ENCODE data around the gene TEPSIN.

- TF ChIP-seq CTCF (conservative IDR thresholded peaks at IDR 0.05 in 1 of 2, IDR thresholded peaks at IDR 0.05 in 1 of 2; ENCODE audit: low read depth in 1 of 2, low read length in 2 of 2) (no peak), EZH2 (IDR thresholded peaks at IDR 0.05; ENCODE audit: low read length, missing control alignments) (no peak)
These were observed 32.4 kb upstream of the TEPSIN start for GRCh38 chr17:81271226-81271625.

All from fibroblast of lung (primary cell).